ENCODE data around the gene CWC15. TPM values are rescaled to one million over a fixed set of nuclear protein-coding genes. Genes with fewer than 3 reads are reported as not detected.

CWC15 gene
- total and polyA plus RNA-seq, 2 of the 13 experiments (the other 11 are each of a cell fraction or from before 2014, with no cell fraction given): 27.6 to 61.2 TPM

GRCh38 chr11:94973099-94973968 lies at the start of gene CWC15, which contains the start of gene KDM4D (continued):
- peak; percentile 92 for TF ChIP-seq YEATS2 (CRISPR knock-in tag; IDR thresholded peaks at IDR 0.05; ENCODE audit: borderline replicate concordance)
- TF ChIP-seq RERE (CRISPR knock-in tag; IDR thresholded peaks at IDR 0.05; ENCODE audit: low read depth): no peak
- 0 out of 2 replicates have a peak, but pooled peaks have one; percentile 51 for TF ChIP-seq RORA (CRISPR knock-in tag; IDR thresholded peaks at IDR 0.05)
- 0 out of 2 replicates have a peak, but pooled peaks have one; percentile 16 for TF ChIP-seq FOXA3 (CRISPR knock-in tag; IDR thresholded peaks at IDR 0.05)
- TF ChIP-seq KMT2A (CRISPR knock-in tag; IDR thresholded peaks at IDR 0.05): peak; percentile 96
- TF ChIP-seq ZNF781 (CRISPR knock-in tag; IDR thresholded peaks at IDR 0.05; ENCODE audit: borderline replicate concordance, not compliant biosample characterization): no peak
- TF ChIP-seq MTA1 (CRISPR knock-in tag; IDR thresholded peaks at IDR 0.05; ENCODE audit: borderline replicate concordance): 0 out of 2 replicates have a peak, but pooled peaks have one; percentile 39
- TF ChIP-seq ZNF142 (CRISPR knock-in tag; IDR thresholded peaks at IDR 0.05): no peak
- no peak for TF ChIP-seq SNRNP70 (IDR thresholded peaks at IDR 0.05; ENCODE audit: low read depth, low read length)
- no peak for TF ChIP-seq ZNF775 (CRISPR knock-in tag; IDR thresholded peaks at IDR 0.05; ENCODE audit: borderline replicate concordance)
- TF ChIP-seq BRCA1 (CRISPR knock-in tag; IDR thresholded peaks at IDR 0.05): no peak
- no peak for TF ChIP-seq DMTF1 (CRISPR knock-in tag; IDR thresholded peaks at IDR 0.05)
- TF ChIP-seq GABPB1 (CRISPR knock-in tag; IDR thresholded peaks at IDR 0.05): peak; percentile 99
- 0 out of 2 replicates have a peak, but pooled peaks have one; percentile 29 for TF ChIP-seq ZNF543 (CRISPR knock-in tag; IDR thresholded peaks at IDR 0.05)
